HEK293 (cell line): ENCODE measurements around the gene NFATC1.

Experiments used
- FEZF1 ChIP-seq: fragments of 450-650 bp; formaldehyde crosslinking; IDR thresholded peaks from 2 replicates; pipeline ENCODE4 v1.5.1; 2016; ENCODE audit warnings: missing biosample characterization, missing genetic modification characterization
- ZBTB7A ChIP-seq: fragments of 450-650 bp; formaldehyde crosslinking; IDR thresholded peaks from 2 replicates; pipeline ENCODE4 v1.5.1; 2016; ENCODE audit warnings: low read depth, missing biosample characterization, missing genetic modification characterization
- ZNF623 ChIP-seq: fragments of 450-650 bp; formaldehyde crosslinking; IDR thresholded peaks from 2 replicates; pipeline ENCODE4 v1.5.1; 2016; ENCODE audit warnings: missing biosample characterization, missing genetic modification characterization
- ZSCAN30 ChIP-seq: fragments of 450-650 bp; IDR thresholded peaks from 2 replicates; pipeline ENCODE4 v1.5.1; 2018; ENCODE audit warnings: missing biosample characterization, mild to moderate bottlenecking, missing genetic modification characterization, moderate library complexity
- TF ChIP-seq, protein P1 (sequence below): fragments of 450-650 bp; formaldehyde crosslinking; IDR thresholded peaks from 2 replicates; pipeline ENCODE4 v1.5.1; 2016; ENCODE audit warnings: missing biosample characterization, missing genetic modification characterization
- TF ChIP-seq, protein P2 (sequence below): fragments of 450-650 bp; formaldehyde crosslinking; IDR thresholded peaks from 2 replicates; pipeline ENCODE4; 2016; ENCODE audit warnings: missing biosample characterization, missing genetic modification characterization
- TF ChIP-seq, protein P3 (sequence below): fragments of 450-650 bp; formaldehyde crosslinking; IDR thresholded peaks from 2 replicates; pipeline ENCODE4 v1.5.1; 2016; ENCODE audit warnings: missing biosample characterization, missing genetic modification characterization

DNA sequence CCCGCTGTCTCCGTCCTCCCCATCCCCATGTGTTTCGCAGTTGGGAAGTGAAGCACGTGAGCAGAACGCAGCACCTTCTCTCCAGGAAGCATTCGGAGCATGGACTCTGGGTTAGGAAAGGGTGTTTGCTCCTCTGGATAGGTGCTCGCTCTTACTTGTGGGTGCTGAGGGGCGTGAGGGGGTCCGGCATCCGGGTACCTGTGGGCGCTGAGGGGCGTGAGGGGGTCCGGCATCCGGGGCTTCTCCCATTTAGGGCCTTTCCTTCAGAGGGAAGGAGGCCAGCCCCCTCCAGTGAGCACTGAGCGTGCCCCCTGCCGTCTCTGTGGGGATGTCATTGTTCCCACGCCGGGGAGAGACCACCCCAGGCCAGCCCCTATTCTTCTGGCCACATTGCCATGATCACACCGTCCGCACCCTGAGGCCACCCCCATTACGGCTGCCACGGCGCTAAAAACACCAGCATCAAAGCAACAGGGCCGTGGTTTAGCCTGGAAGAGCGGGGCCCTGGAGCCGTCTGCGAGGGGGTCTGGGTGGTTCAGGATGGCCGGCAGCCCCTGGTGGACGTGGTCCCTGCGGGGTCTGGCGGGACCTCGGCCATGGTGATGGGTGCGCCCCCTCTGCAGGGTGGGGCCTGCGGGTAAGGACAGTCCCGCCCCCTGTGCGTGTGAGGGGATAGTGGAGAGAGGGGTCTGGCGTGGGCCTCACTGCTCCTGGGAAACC is 41.0 kb downstream of the NFATC1 start:
- TF ChIP-seq, protein P1, sequence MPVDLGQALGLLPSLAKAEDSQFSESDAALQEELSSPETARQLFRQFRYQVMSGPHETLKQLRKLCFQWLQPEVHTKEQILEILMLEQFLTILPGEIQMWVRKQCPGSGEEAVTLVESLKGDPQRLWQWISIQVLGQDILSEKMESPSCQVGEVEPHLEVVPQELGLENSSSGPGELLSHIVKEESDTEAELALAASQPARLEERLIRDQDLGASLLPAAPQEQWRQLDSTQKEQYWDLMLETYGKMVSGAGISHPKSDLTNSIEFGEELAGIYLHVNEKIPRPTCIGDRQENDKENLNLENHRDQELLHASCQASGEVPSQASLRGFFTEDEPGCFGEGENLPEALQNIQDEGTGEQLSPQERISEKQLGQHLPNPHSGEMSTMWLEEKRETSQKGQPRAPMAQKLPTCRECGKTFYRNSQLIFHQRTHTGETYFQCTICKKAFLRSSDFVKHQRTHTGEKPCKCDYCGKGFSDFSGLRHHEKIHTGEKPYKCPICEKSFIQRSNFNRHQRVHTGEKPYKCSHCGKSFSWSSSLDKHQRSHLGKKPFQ (tag by site-specific recombination), result no peak
- TF ChIP-seq ZSCAN30, result no peak
- TF ChIP-seq ZNF623, result no peak
- no peak for TF ChIP-seq ZBTB7A (tag by site-specific recombination)
- TF ChIP-seq, protein P2, sequence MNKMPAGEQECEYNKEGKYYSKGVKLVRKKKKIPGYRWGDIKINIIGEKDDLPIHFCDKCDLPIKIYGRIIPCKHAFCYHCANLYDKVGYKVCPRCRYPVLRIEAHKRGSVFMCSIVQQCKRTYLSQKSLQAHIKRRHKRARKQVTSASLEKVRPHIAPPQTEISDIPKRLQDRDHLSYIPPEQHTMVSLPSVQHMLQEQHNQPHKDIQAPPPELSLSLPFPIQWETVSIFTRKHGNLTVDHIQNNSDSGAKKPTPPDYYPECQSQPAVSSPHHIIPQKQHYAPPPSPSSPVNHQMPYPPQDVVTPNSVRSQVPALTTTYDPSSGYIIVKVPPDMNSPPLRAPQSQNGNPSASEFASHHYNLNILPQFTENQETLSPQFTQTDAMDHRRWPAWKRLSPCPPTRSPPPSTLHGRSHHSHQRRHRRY (tag by site-specific recombination), result no peak
- TF ChIP-seq, protein P3, sequence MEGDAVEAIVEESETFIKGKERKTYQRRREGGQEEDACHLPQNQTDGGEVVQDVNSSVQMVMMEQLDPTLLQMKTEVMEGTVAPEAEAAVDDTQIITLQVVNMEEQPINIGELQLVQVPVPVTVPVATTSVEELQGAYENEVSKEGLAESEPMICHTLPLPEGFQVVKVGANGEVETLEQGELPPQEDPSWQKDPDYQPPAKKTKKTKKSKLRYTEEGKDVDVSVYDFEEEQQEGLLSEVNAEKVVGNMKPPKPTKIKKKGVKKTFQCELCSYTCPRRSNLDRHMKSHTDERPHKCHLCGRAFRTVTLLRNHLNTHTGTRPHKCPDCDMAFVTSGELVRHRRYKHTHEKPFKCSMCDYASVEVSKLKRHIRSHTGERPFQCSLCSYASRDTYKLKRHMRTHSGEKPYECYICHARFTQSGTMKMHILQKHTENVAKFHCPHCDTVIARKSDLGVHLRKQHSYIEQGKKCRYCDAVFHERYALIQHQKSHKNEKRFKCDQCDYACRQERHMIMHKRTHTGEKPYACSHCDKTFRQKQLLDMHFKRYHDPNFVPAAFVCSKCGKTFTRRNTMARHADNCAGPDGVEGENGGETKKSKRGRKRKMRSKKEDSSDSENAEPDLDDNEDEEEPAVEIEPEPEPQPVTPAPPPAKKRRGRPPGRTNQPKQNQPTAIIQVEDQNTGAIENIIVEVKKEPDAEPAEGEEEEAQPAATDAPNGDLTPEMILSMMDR (tag by site-specific recombination), result no peak
- TF ChIP-seq FEZF1, result no peak
